Activated naive CD8-positive, alpha-beta T cell treated with anti-CD3 and anti-CD28 coated beads, Interleukin-2, amount 10 ng/mL, durations not matched to agents 7 days and 5 days (primary cell): ENCODE measurements around the gene RDM1. TPM values are rescaled to one million over a fixed set of nuclear protein-coding genes. Genes with fewer than 3 reads are reported as not detected.
A peak's percentile ranks its signal among the peaks of the same experiment; 100 is the strongest.
"Not testable (repeated sequence)": the region's sequence is repeated elsewhere in the genome, so short reads cannot be mapped to it uniquely, and the experiment has no call there.

Experiments used
- ATAC-seq: fragments of 150-1000 bp; cut with Tn5 transposase; one replicate; pipeline ENCODE4 v1.10.0; 2021; ENCODE audit warnings: low read depth, moderate library complexity
- POLR2A ChIA-PET: fragments of 350-600 bp; sonication (Branson Sonifier 250); formaldehyde crosslinking; loops from one replicate; lab custom pipeline; 2021; ENCODE audit warnings: antibody characterized with exemption; lab: Charles Lee
- DNase-seq: peaks from one replicate; pipeline ENCODE4 v3.0.0; 2021
- H3K27ac Mint-ChIP-seq: one replicate; pipeline ENCODE4 v1.8.0; 2022; ENCODE audit warnings: mild to moderate bottlenecking, mixed read lengths
- H3K27me3 Mint-ChIP-seq: one replicate; pipeline ENCODE4 v1.8.0; 2022; ENCODE audit warnings: mild to moderate bottlenecking, moderate library complexity, mixed read lengths
- H3K36me3 Mint-ChIP-seq: one replicate; pipeline ENCODE4 v1.8.0; 2021; ENCODE audit warnings: mild to moderate bottlenecking, mixed read lengths
- H3K4me1 Mint-ChIP-seq: one replicate; pipeline ENCODE4 v1.8.0; 2021; ENCODE audit warnings: mixed read lengths
- H3K4me3 Mint-ChIP-seq: one replicate; pipeline ENCODE4 v1.8.0; 2022; ENCODE audit warnings: mild to moderate bottlenecking, moderate library complexity, mixed read lengths
- H3K9me3 Mint-ChIP-seq: one replicate; pipeline ENCODE4 v1.8.0; 2021; ENCODE audit warnings: mixed read lengths
- total RNA-seq, 2 experiments: library from RNA; stranded (reverse); gene quantifications; one replicate each; pipeline ENCODE4 v1.2.3, GENCODE V29; 2021

Gene RDM1
- total RNA-seq, 2 experiments from 2014 or later = 17.3 to 25.0 TPM

DNA sequence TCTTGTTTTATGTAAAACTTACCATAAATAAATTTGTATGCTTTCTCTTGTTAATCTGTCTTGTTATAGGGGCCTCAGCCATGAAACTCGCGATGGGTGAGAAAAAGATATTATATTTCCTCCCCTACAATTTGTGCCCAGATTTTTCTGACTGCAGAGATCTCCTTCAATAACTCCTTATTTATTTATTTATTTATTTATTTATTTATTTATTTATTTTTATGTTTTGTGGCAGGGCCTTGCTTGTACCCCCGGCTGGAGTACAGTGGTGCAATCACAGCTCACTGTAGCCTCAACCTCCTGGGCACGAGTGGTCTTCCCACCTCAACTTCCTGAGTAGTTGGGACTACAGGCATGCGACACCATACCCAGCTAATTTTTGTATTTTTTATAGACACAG, 27.1 kb downstream of the RDM1 start:
- no peaks in the 10 kb centered on the region for H3K9me3 Mint-ChIP-seq
- ATAC-seq (no peak), DNase-seq (no peak)
- H3K27me3 Mint-ChIP-seq = no peaks in the 10 kb centered on the region
- POLR2A ChIA-PET = no interaction called here
- no peak overlapping the region for H3K27ac Mint-ChIP-seq
- H3K36me3 Mint-ChIP-seq = peaks cover 25% of the 10 kb centered on the region
- no peak overlapping the region for H3K4me3 Mint-ChIP-seq
- H3K4me1 Mint-ChIP-seq = peaks cover 45% of the 10 kb centered on the region

- Mint-ChIP-seq H3K27ac (peak overlapping the region; percentile 89), H3K27me3 (no peaks in the 10 kb centered on the region), H3K36me3 (peaks cover 18% of the 10 kb centered on the region), H3K4me3 (peak overlapping the region; percentile 56), H3K4me1 (peaks cover 50% of the 10 kb centered on the region), H3K9me3 (no peaks in the 10 kb centered on the region)
- ATAC-seq = no peak
- POLR2A ChIA-PET = interaction anchor here (0.8 to 2.6 kb wide), 4 partner anchors 9 to 26 kb away, joined by 3 to 10 read pairs (median 4); no protein-coding TSS in a partner anchor
- no peak for DNase-seq
Observed at GRCh38 chr17:35901631-35902175, 28.9 kb downstream of the RDM1 start.

- Mint-ChIP-seq H3K27ac (peak overlapping the region; percentile 89), H3K4me3 (peak overlapping the region; percentile 80), H3K27me3 (no peaks in the 10 kb centered on the region), H3K4me1 (peaks cover 54% of the 10 kb centered on the region), H3K36me3 (peaks cover 15% of the 10 kb centered on the region), H3K9me3 (no peaks in the 10 kb centered on the region)
- ATAC-seq = no peak
- no peak for DNase-seq
- POLR2A ChIA-PET = interaction anchor here (0.6 to 2.6 kb wide), 10 partner anchors 9 to 91 kb away, joined by 3 to 10 read pairs (median 4); no protein-coding TSS in a partner anchor
Observed at GRCh38 chr17:35900708-35901480, 29.7 kb downstream of the RDM1 start.

DNA sequence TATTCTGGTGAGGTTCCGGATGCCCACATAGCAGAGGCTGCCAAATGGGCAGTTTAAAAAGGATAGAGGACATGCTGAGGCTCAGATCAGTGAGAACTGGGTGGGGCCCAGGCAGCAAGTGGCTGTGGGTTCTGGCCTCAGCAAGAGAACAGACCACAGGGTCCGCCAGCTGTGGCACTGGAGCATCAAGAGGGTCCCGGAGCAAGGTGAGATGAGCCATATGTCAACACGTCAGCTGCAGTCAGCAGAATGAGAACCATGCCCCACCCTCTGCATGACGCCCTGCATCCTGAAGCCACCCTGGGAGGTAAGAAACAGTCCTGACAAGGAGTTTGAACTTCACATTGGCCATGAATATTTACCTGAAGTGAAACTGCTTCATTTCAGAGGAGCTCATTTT, 30.3 kb downstream of the RDM1 start:
- no peaks in the 10 kb centered on the region for H3K9me3 Mint-ChIP-seq
- peak overlapping the region; percentile 80 for H3K4me3 Mint-ChIP-seq
- H3K27ac Mint-ChIP-seq = peak overlapping the region; percentile 89
- H3K27me3 Mint-ChIP-seq = no peaks in the 10 kb centered on the region
- ATAC-seq (no peak), DNase-seq (peak; percentile 45)
- peaks cover 11% of the 10 kb centered on the region for H3K36me3 Mint-ChIP-seq
- peaks cover 60% of the 10 kb centered on the region for H3K4me1 Mint-ChIP-seq
- POLR2A ChIA-PET = interaction anchor here (0.6 to 2.6 kb wide), 7 partner anchors 8 to 90 kb away, joined by 3 to 10 read pairs (median 3); no protein-coding TSS in a partner anchor

- peaks cover 65% of the 10 kb centered on the region for H3K4me1 Mint-ChIP-seq
- H3K4me3 Mint-ChIP-seq = peak overlapping the region; percentile 80
- H3K36me3 Mint-ChIP-seq = peaks cover 11% of the 10 kb centered on the region
- POLR2A ChIA-PET = interaction anchor here (0.6 to 4.5 kb wide), 17 partner anchors 9 to 90 kb away, joined by 3 to 29 read pairs (median 4); partner anchors contain the start of genes CCL5, RDM1 and TAF15
- no peaks in the 10 kb centered on the region for H3K27me3 Mint-ChIP-seq
- H3K27ac Mint-ChIP-seq = peak overlapping the region; percentile 89
- ATAC-seq = peak; percentile 48
- no peaks in the 10 kb centered on the region for H3K9me3 Mint-ChIP-seq
- DNase-seq = no peak
Observed at GRCh38 chr17:35898283-35899070, 32.1 kb downstream of the RDM1 start.

GRCh38 chr17:35897772-35898171, 32.8 kb downstream of the RDM1 start:
- H3K4me3 Mint-ChIP-seq = peak overlapping the region; percentile 80
- not testable (repeated sequence) for ATAC-seq, DNase-seq, H3K9me3 Mint-ChIP-seq, H3K27me3 Mint-ChIP-seq
- POLR2A ChIA-PET = interaction anchor here (0.6 to 4.5 kb wide), 13 partner anchors 8 to 89 kb away, joined by 3 to 29 read pairs (median 5); partner anchors contain the start of genes CCL5, RDM1 and TAF15
- peak overlapping the region; percentile 89 for H3K27ac Mint-ChIP-seq
- peaks cover 64% of the 10 kb centered on the region for H3K4me1 Mint-ChIP-seq
- peaks cover 12% of the 10 kb centered on the region for H3K36me3 Mint-ChIP-seq

DNA sequence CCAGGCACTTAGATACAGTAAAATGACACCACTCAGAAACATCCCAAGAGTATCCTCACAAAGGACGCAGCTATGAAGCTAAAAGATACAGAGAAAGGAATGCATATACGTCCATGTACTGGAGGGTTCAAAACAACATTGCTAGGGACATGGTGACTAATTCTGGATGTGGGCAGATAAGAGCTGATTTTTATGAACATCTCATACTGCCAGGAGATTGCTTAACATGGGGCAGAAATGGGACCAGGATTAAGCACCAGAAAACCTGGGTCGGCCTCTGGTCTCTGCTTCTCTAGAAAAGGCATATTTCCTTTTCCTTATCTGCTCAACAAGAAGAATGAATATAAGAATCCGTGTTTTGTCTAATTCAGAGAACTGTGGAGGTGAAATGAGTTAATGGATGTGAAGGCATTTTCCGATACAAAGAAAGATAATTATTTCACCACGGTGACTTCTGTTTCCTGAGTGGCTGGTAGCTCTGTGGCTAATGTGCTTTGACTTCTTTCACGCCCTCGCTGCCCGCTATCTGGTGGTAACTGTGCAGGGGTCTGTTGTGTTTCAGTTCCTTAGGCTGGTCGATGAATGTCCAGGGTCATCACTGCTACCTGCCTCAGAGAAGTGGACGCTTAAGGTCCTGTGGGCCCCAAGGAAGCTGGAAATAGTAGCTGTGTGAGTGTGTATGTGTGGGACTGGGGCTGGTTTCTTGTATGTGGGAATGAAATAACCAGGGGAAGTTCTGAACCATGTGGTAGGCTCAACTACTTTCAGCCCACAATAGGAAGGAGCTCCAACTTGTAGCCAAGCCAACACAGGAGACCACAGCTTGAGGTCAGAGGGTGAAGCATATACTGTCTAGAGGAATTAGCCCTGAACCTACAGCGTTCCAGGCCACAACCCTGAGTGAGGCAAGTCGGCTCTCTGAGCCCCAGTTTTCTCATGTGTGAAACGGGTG, 34.7 kb downstream of the RDM1 start:
- ATAC-seq (peak; percentile 69), DNase-seq (peak; percentile 56)
- peak overlapping the region; percentile 60 for H3K4me3 Mint-ChIP-seq
- no peaks in the 10 kb centered on the region for H3K27me3 Mint-ChIP-seq
- H3K36me3 Mint-ChIP-seq = peaks cover 10% of the 10 kb centered on the region
- POLR2A ChIA-PET = interaction anchor here (0.7 to 4.5 kb wide), 11 partner anchors 13 to 88 kb away, joined by 3 to 29 read pairs (median 6); partner anchors contain the start of genes CCL5, RDM1 and TAF15
- H3K9me3 Mint-ChIP-seq = no peaks in the 10 kb centered on the region
- H3K4me1 Mint-ChIP-seq = peaks cover 73% of the 10 kb centered on the region
- H3K27ac Mint-ChIP-seq = peak overlapping the region; percentile 91

- peaks cover 73% of the 10 kb centered on the region for H3K4me1 Mint-ChIP-seq
- DNase-seq = no peak
- no peaks in the 10 kb centered on the region for H3K9me3 Mint-ChIP-seq
- no peaks in the 10 kb centered on the region for H3K27me3 Mint-ChIP-seq
- POLR2A ChIA-PET = interaction anchor here (0.7 to 5.8 kb wide), 6 partner anchors 14 to 306 kb away, joined by 3 to 30 read pairs (median 4); partner anchors contain the start of gene CCL5
- H3K4me3 Mint-ChIP-seq = no peak overlapping the region
- peaks cover 4% of the 10 kb centered on the region for H3K36me3 Mint-ChIP-seq
- no peak overlapping the region for H3K27ac Mint-ChIP-seq
- ATAC-seq = no peak
Observed at GRCh38 chr17:35894206-35894605, 36.4 kb downstream of the RDM1 start.

- no peak for ATAC-seq
- Mint-ChIP-seq H3K9me3 (no peaks in the 10 kb centered on the region), H3K27ac (no peak overlapping the region), H3K4me3 (no peak overlapping the region), H3K36me3 (peaks cover 4% of the 10 kb centered on the region), H3K27me3 (no peaks in the 10 kb centered on the region), H3K4me1 (peaks cover 73% of the 10 kb centered on the region)
- DNase-seq = no peak
- POLR2A ChIA-PET = interaction anchor here (0.8 to 5.8 kb wide), 4 partner anchors 13 to 29 kb away, joined by 4 to 82 read pairs (median 17); partner anchors contain the start of gene CCL5
Observed at GRCh38 chr17:35893751-35894150, 36.8 kb downstream of the RDM1 start.

GRCh38 chr17:35892091-35893035, 38.2 kb downstream of the RDM1 start:
- ATAC-seq (peak; percentile 27), DNase-seq (no peak)
- Mint-ChIP-seq H3K27me3 (no peaks in the 10 kb centered on the region), H3K36me3 (peaks cover 4% of the 10 kb centered on the region), H3K9me3 (no peaks in the 10 kb centered on the region), H3K4me3 (peak overlapping the region; percentile 64), H3K27ac (peak overlapping the region; percentile 88), H3K4me1 (peaks cover 68% of the 10 kb centered on the region)
- POLR2A ChIA-PET = interaction anchor here (0.8 to 5.8 kb wide), 10 partner anchors 8 to 83 kb away, joined by 3 to 82 read pairs (median 8); partner anchors contain the start of genes CCL5, RDM1 and TAF15

DNA sequence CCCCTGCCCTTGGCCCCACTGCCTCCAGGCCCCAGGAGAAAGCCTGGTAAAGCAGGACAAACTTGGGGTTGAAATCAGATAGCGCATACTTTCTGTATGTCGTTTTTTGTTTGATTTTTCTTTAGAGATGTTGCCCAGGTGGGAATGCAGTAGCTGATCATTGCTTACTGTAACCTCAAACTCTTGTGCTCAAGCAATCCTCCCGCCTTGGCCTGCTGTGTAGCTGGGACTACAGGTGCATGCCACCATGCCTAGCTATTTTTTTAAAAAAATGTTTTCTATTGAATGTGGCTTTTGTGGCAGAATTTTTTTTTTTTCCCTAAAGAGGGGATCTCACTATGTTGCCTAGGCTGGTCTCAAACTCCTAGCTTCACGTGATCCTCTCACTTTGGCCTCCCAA, 39.3 kb downstream of the RDM1 start:
- no peak for ATAC-seq
- Mint-ChIP-seq H3K4me3 (peak overlapping the region; percentile 59), H3K9me3 (no peaks in the 10 kb centered on the region)

More for the DNA sequence above, 39.3 kb downstream of the RDM1 start:
- no peak for DNase-seq
- Mint-ChIP-seq H3K36me3 (peaks cover 4% of the 10 kb centered on the region), H3K4me1 (peaks cover 64% of the 10 kb centered on the region), H3K27me3 (no peaks in the 10 kb centered on the region), H3K27ac (peak overlapping the region; percentile 88)
- POLR2A ChIA-PET = interaction anchor here (0.8 to 5.8 kb wide), 8 partner anchors 9 to 81 kb away, joined by 3 to 82 read pairs (median 12); partner anchors contain the start of genes CCL5, RDM1 and TAF15
